Fibroblast of skin of scalp (primary cell): ENCODE measurements around the gene STK26. TPM values are rescaled to one million over a fixed set of nuclear protein-coding genes. Genes with fewer than 3 reads are reported as not detected.
"Not testable (repeated sequence)": the region's sequence is repeated elsewhere in the genome, so short reads cannot be mapped to it uniquely, and the experiment has no call there.

Source experiments
- DNase-seq: peaks from one replicate; pipeline ENCODE4 v3.0.0-alpha.2; 2013
- polyA plus RNA-seq, 2 experiments: library from polyadenylated mRNA; unstranded; fragments of 120-200 nt; gene quantifications; one replicate each; pipeline ENCODE4 v1.2.1, GENCODE V29; 2013; ENCODE audit not compliant: insufficient read length in 2 of 2

Gene STK26
- 7.3 TPM for polyA plus RNA-seq (2013, experiment 1 of 2; ENCODE audit: insufficient read length)
- polyA plus RNA-seq (2013, experiment 2 of 2; ENCODE audit: insufficient read length), result 8.4 TPM

GRCh38 chrX:132022967-132023895 lies at the start of gene STK26:
TSS of gene STK26 (plus strand) at chrX:132023302. CDS start at chrX:132023618, 316 bp downstream.
- peak; percentile 66 for DNase-seq

- DNase-seq, result peak; percentile 8
Observed at GRCh38 chrX:131975851-131976250, 47.3 kb upstream of the STK26 start.

DNA sequence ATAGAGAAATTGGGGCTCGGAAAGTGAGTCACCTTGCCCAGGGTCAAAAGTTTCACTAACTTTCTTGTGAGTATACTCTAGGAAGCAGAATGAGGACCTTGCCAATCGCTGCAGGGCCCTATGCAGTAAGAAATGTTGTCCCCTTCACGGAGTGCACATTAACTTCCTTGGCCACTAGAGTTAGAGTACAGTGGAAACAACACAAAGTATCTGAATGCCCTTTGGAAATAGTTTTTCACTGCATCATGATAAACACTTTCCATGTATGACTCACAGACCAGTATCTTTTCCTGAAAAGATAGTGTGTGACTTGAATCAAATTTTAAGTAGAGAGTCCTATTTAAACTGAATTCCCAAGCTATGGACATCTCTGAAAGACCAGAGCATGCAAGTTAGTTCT lies 45.5 kb upstream of the STK26 start:
- DNase-seq, result no peak

GRCh38 chrX:131979116-131979515 lies 44.0 kb upstream of the STK26 start:
- DNase-seq, result no peak

GRCh38 chrX:131985526-131986049 lies 37.5 kb upstream of the STK26 start:
- no peak for DNase-seq

DNA sequence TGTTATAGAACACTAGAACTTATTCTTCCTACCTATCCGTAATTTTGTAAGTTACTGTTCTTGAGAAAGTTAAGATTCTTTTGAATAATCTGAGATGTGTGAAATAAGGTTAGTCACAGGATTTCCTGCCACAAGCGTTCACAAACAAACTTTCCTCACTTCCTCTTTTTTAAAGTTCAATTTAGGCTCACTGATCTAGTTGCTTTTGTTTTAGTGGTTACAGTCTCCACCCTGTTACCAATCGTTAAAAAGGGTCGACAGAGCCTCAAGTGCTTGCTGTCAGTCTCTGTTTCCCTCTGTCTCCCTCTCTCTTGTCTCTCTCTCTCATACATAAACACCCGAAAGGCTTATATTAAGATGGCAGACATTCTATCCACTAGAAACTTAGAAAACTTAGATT lies 35.9 kb upstream of the STK26 start:
- DNase-seq, result no peak

- no peak for DNase-seq
Observed at GRCh38 chrX:131988236-131988635, 34.9 kb upstream of the STK26 start.

GRCh38 chrX:132001127-132001526 lies 22.0 kb upstream of the STK26 start:
- no peak for DNase-seq

- DNase-seq, result no peak
Observed at GRCh38 chrX:132004728-132005127, 18.4 kb upstream of the STK26 start.

DNA sequence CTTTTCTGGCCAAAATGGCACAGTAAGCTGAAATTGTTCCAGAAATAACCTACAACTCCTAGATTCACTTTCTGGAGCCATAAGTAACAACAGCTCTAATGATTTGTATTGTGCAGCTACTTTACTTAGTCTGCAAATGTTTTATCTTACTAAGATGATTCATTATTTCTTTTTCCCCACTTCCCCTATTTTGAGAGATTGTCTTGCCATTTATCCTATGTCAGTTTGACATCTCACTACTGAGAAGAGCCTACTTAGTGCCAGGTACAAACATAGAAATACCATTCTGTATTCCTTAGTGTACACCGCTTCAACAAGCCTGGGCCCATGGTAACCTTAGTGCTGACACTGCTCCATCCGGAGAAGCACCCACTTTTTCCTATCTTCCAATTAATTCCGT lies 13.8 kb upstream of the STK26 start:
- no peak for DNase-seq

- DNase-seq, result not testable (repeated sequence)
Observed at GRCh38 chrX:132010213-132010612, 12.9 kb upstream of the STK26 start.

- no peak for DNase-seq
Observed at GRCh38 chrX:132015875-132016274, 7.2 kb upstream of the STK26 start.

- no peak for DNase-seq
Observed at GRCh38 chrX:132016628-132017430, 6.3 kb upstream of the STK26 start.

DNA sequence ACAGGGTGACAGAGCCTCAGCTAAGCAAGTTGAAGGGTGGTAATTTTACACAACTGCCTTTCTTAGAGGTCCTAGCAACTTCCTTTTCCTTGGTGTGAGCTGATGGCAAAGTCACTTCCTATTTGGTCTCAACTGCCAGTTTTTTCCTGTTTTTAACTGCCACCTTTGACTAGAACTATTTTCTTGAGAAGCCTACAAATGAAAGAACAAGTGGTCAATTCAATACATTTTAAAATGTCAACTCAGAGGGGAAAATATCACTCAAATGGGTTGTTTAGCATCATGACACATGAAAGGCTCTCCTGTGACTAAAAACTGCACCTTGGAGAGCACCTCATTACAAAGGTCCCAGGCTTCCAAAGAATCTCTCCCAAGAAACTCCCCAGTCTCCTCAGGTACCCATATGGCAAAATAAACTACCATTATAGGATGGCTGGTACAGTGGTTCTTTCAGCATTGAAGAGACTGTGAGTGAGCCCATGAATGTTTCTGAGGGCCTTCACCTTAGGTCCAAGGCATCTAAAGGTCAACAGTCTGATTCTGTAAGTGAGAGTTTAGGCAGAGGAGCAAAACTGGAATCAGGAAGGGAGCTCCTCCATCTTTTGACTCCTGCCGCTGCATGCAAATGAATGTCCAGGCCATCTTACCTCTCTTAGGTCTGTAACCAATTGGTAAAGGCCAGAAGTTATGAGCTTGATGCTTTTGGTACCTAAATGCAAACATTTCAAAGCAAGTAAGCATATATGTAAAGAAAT lies 5.5 kb upstream of the STK26 start:
- no peak for DNase-seq

DNA sequence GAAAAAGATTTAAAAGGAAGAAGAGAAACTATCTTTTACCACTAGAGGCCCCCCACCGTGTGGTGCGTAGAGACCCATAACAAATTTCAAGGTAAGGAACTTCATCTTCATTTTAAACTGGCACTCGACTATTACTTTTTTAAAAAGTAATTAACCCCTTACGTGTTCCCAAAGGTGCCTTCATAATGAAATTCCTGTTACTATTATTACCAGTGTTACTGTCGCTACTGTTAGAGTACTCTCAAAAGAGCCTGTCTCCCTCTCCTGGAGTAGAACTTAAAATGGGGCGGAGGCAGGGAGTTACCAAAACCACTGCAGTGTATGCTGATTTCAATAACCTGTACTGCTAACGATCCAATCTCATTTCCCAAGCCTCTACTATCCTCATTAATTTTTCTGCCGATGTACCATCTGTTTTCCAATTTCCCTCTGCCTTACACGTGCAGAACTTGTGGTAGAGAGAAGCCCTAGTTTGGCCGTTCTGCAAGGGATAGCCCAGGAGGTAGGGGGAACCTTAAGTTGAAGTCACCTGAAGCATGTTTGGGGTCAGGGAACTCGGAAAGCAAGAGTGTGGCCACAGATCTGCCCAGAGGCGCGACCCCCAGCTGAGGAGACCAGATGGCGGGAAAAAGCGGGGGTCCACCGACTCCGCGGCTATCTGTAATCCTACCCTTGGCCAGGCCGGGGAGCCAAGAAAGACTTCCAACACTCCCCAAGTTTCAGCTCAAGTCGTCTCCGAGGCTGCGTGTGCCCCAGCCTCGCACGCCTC lies 720 bp upstream of the STK26 start:
- peak; percentile 8 for DNase-seq

DNA sequence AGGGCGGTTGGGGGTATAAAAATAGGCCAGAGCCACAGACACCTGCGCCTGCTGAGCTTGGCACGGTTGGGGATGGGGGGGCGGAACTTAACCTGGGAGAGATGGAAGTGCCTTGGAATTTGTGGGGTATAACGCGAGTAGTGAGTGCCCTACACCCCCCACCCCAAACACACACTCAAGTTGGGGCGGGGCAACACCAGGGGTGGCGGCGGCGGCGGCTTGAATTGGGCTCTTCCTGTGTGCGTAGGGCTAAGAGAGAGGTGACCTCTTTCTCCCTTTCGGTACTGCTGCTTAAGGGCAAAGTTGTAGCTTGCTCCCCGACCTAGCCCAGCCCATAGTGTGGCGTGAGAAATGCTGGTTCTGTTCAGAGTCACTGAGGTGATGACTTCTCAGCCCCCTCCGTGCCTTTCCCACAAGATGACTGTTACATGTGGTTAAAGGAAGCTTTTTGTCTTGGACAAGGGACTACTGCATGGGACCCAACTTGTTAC lies 839 bp downstream of the STK26 start:
- no peak for DNase-seq

DNA sequence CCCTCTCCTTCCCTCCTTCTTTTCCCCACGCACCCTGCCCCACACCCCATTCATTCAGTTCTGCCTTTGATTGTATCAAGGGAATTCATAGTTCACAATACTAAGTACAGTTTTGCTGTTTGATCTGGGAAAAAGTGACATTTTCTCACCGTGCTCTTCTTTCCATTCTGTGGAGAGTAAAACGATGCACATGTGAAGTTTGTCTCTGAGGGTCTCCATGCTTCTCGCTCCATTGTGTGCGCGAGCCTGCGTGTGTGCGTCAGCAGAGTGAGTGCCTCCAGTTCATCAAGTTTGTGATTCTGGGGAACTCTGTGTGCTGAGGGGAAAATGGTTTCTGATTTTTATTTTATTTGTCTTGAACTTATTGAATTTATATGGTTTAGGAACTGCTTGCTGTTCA lies 1.9 kb downstream of the STK26 start:
- no peak for DNase-seq

GRCh38 chrX:132030264-132030663 lies 7.2 kb downstream of the STK26 start:
- no peak for DNase-seq

DNA sequence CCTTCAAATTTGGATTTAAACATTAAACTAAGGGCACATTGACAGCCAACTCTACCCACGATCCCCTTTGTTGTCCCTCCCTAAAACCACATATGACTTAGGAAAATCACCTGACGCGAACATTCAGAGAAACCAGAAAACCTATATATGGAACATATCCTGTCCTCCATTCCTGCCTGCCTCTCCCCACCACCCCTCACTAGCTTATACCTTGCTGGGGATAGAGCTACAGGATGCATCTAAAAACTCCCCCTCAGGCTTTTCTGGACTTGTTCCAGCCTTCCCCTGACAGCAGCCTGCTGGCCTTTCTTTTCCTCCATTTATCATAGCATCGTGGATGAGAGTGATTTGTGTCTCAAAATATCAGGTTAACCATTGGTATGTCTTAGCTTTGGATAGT lies 8.8 kb downstream of the STK26 start:
- DNase-seq, result no peak

GRCh38 chrX:132033166-132033565 lies 10.1 kb downstream of the STK26 start:
- DNase-seq, result no peak

DNA sequence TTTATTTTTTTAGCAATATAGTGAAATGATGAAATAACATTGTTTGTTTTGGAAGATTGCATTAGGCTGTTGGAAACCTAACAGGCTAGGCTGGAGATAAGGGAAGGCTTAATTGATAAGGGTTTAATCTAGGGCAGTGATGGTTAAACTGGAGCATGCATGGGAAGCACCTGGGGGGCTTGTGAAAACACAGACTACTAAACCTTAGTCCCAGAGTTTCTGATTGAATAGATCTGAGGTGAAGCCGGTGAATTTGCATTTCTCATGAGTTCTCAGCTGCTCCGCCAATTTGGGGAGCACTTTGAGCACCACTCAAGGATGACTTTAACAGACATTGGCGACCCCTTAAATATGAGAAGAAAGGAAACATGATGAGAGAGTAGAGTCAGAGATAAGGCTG lies 11.5 kb downstream of the STK26 start:
- DNase-seq, result no peak
